SH-SY5Y (cell line): ENCODE measurements around the gene ZNF263.

Source experiments
- GATA2 ChIP-seq: IDR thresholded peaks from 2 replicates; pipeline ENCODE4 v1.6.1; 2011; ENCODE audit warnings: mild to moderate bottlenecking, low read depth, low read length
- GATA3 ChIP-seq: IDR thresholded peaks from 2 replicates; pipeline ENCODE4 v1.6.1; 2011; ENCODE audit warnings: low read depth, mild to moderate bottlenecking, low read length, moderate library complexity

- TF ChIP-seq GATA3, result no peak
- TF ChIP-seq GATA2, result no peak
Observed at GRCh38 chr16:3305109-3306068, 22.1 kb downstream of the ZNF263 start, which contains the start of the genes TIGD7 and ZNF75A.
